Esophagus muscularis mucosa (tissue), 3 donors: Measurements from ENCODE around the gene MEIOB.

Experiments used
- POLR2AphosphoS5 ChIP-seq, 2 donors: sonication (generic); formaldehyde crosslinking; IDR thresholded peaks; one replicate each; pipeline ENCODE4 v1.6.1; 2017; ENCODE audit warnings: antibody characterized with exemption in 2 of 2
- TF ChIP-seq, protein P1 (sequence below), 3 experiments: fragments of 200-600 bp in 2 of 3; fragments of 450-650 bp in 1 of 3; sonication (generic) in 2 of 3; IDR thresholded peaks; one replicate each; pipeline ENCODE4 v1.5.1; 2017 to 2019; ENCODE audit warnings: antibody characterized with exemption in 3 of 3, mild to moderate bottlenecking in 2 of 3, moderate library complexity in 1 of 3

DNA sequence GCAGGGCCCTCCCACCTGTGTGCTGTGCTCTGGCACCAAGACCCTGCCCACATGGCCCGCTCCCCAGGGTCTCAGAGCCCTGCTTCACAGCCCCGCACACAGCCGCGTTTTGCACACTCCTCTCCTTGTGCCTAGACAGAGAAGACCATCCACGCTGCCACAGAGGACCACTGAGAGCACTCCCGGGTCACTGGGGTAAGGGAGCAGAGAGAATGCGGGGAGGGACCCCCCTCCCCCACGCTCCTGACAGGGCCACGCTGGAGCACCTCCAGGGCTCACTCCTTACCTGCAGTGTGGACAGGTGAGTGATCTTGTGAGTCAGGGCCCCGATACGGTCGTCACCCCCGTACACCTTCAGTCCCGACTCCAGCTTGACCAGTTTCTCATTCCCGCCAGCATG lies 52.4 kb downstream of the MEIOB start:
- TF ChIP-seq POLR2AphosphoS5 (IDR thresholded peaks at IDR 0.05), result no peak
- TF ChIP-seq, protein P1, sequence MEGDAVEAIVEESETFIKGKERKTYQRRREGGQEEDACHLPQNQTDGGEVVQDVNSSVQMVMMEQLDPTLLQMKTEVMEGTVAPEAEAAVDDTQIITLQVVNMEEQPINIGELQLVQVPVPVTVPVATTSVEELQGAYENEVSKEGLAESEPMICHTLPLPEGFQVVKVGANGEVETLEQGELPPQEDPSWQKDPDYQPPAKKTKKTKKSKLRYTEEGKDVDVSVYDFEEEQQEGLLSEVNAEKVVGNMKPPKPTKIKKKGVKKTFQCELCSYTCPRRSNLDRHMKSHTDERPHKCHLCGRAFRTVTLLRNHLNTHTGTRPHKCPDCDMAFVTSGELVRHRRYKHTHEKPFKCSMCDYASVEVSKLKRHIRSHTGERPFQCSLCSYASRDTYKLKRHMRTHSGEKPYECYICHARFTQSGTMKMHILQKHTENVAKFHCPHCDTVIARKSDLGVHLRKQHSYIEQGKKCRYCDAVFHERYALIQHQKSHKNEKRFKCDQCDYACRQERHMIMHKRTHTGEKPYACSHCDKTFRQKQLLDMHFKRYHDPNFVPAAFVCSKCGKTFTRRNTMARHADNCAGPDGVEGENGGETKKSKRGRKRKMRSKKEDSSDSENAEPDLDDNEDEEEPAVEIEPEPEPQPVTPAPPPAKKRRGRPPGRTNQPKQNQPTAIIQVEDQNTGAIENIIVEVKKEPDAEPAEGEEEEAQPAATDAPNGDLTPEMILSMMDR (IDR thresholded peaks at IDR 0.05), result no peak
